GM21447 (cell line): Measurements from ENCODE around the gene ZDHHC17.

ENCODE experiments used
- ATAC-seq: cut with Tn5 transposase; IDR thresholded peaks from one replicate; pipeline ENCODE4 v1.9.1; 2021; ENCODE audit not compliant: unreplicated experiment

Gene ZDHHC17

GRCh38 chr12:76876696-76877229 is 112.8 kb downstream of the ZDHHC17 start:
- no peak for ATAC-seq

- ATAC-seq: peak; percentile 43
These were observed 114.4 kb downstream of the ZDHHC17 start for GRCh38 chr12:76878099-76878898.

GRCh38 chr12:76878899-76879709 is 115.2 kb downstream of the ZDHHC17 start, which contains the start of gene CSRP2:
CSRP2 (minus strand) TSS chr12:76879019; CDS start chr12:76866260, 12,759 bp downstream.
- ATAC-seq: peak; percentile 89

- ATAC-seq: no peak
These were observed 116.0 kb downstream of the ZDHHC17 start for GRCh38 chr12:76879710-76880518.

GRCh38 chr12:76880519-76881023 is 116.7 kb downstream of the ZDHHC17 start:
- ATAC-seq: no peak

GRCh38 chr12:76881142-76881541 is 117.2 kb downstream of the ZDHHC17 start:
- ATAC-seq: no peak

GRCh38 chr12:76882367-76882766 is 118.5 kb downstream of the ZDHHC17 start:
- ATAC-seq: no peak

- ATAC-seq: no peak
These were observed 119.2 kb downstream of the ZDHHC17 start for GRCh38 chr12:76883151-76883550.

- no peak for ATAC-seq
These were observed 119.9 kb downstream of the ZDHHC17 start for GRCh38 chr12:76883811-76884210.

- no peak for ATAC-seq
These were observed 124.9 kb downstream of the ZDHHC17 start for GRCh38 chr12:76888775-76889174.

GRCh38 chr12:76890151-76891143 is 126.5 kb downstream of the ZDHHC17 start:
- ATAC-seq: no peak

- no peak for ATAC-seq
These were observed 127.7 kb downstream of the ZDHHC17 start for GRCh38 chr12:76891609-76892008.

- no peak for ATAC-seq
These were observed 131.9 kb downstream of the ZDHHC17 start for GRCh38 chr12:76895796-76896195.

- no peak for ATAC-seq
These were observed 132.4 kb downstream of the ZDHHC17 start for GRCh38 chr12:76896274-76896673.

GRCh38 chr12:76898442-76898841 is 134.5 kb downstream of the ZDHHC17 start:
- no peak for ATAC-seq

GRCh38 chr12:76899522-76899921 is 135.6 kb downstream of the ZDHHC17 start:
- ATAC-seq: no peak

- ATAC-seq: no peak
These were observed 137.9 kb downstream of the ZDHHC17 start for GRCh38 chr12:76901628-76902380.
